GM10248 (cell line): Measurements from ENCODE around the gene IWS1.
"Not testable (repeated sequence)": the region's sequence is repeated elsewhere in the genome, so short reads cannot be mapped to it uniquely, and the experiment has no call there.

Source experiments
- CTCF ChIA-PET: fragments of 300-600 bp; sonication (Branson Sonifier 250); formaldehyde crosslinking; extraction: SDS; loops from one replicate; lab custom pipeline; 2021; ENCODE audit warnings: antibody characterized with exemption; lab: Yijun Ruan, JAX
- POLR2A ChIA-PET: fragments of 350-650 bp; sonication (Branson Sonifier 250); formaldehyde crosslinking; extraction: SDS; loops from one replicate; lab custom pipeline; 2020; ENCODE audit warnings: antibody characterized with exemption; lab: Yijun Ruan, JAX
- DNase-seq: peaks from one replicate; pipeline ENCODE4 v3.0.0; 2012; ENCODE audit errors: extremely low spot score
- TF ChIP-seq, protein P1 (sequence below): IDR thresholded peaks from 2 replicates; pipeline ENCODE4 v1.5.1; 2012; ENCODE audit warnings: mild to moderate bottlenecking, low read depth; ENCODE audit errors: extremely low read depth, missing control alignments, control extremely low read depth

IWS1 gene

GRCh38 chr2:127455566-127456493, 70.5 kb downstream of the IWS1 start:
- POLR2A ChIA-PET = no interaction called here
- no peak for DNase-seq
- TF ChIP-seq, protein P1, sequence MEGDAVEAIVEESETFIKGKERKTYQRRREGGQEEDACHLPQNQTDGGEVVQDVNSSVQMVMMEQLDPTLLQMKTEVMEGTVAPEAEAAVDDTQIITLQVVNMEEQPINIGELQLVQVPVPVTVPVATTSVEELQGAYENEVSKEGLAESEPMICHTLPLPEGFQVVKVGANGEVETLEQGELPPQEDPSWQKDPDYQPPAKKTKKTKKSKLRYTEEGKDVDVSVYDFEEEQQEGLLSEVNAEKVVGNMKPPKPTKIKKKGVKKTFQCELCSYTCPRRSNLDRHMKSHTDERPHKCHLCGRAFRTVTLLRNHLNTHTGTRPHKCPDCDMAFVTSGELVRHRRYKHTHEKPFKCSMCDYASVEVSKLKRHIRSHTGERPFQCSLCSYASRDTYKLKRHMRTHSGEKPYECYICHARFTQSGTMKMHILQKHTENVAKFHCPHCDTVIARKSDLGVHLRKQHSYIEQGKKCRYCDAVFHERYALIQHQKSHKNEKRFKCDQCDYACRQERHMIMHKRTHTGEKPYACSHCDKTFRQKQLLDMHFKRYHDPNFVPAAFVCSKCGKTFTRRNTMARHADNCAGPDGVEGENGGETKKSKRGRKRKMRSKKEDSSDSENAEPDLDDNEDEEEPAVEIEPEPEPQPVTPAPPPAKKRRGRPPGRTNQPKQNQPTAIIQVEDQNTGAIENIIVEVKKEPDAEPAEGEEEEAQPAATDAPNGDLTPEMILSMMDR = no peak
- CTCF ChIA-PET = interaction anchor here (1.2 to 1.3 kb wide), 2 partner anchors 11 to 85 kb away, joined by 4 read pairs; no protein-coding TSS in a partner anchor

DNA sequence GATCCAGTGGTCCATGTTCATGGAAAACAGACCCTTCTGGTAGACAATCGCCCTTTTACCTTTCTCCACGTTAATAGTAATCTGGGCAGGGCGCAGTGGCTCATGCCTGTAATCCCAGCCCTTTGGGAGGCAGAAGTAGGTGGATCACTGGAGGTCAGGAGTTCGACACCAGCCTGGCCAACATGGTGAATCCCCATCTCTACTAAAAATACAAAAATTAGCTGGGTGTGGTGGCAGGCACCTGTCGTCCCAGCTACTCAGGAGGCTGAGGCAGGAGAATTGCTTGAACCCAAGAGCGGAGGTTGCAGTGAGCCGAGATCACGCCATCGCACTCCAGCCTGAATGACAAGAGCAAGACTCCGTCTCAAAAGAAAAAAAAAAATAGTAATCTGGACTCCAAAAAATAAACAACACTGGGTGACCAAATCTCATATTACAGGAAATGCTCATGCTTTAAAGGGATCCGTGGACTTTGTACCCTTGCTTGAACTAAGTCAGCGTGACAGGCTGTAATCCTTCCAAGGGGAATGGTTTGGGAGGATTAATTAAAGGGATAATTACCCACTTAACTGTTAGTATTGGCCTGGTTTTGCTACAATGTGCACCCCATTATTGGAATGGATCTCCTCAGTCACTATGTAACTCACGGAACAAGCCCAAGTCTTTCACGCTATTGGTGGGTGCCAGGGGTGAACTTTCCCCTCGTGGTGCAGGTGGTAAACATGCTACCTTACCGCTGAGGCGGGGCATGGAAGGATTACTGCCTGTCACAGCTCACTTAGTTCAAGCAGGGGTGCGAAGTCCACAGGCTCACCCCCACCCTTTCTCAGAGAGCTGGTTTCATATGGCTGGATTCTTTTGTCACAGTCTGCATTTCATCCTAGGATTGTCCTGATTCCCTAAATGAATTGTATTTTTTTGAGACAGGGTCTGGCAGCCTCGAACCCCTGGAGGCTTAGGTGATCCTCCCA, 71.4 kb downstream of the IWS1 start:
- DNase-seq = no peak
- POLR2A ChIA-PET = no interaction called here
- TF ChIP-seq, protein P1 = no peak
- CTCF ChIA-PET = interaction anchor here (1.2 kb wide), 1 partner anchor 84 kb away, joined by 4 read pairs; no protein-coding TSS in a partner anchor

DNA sequence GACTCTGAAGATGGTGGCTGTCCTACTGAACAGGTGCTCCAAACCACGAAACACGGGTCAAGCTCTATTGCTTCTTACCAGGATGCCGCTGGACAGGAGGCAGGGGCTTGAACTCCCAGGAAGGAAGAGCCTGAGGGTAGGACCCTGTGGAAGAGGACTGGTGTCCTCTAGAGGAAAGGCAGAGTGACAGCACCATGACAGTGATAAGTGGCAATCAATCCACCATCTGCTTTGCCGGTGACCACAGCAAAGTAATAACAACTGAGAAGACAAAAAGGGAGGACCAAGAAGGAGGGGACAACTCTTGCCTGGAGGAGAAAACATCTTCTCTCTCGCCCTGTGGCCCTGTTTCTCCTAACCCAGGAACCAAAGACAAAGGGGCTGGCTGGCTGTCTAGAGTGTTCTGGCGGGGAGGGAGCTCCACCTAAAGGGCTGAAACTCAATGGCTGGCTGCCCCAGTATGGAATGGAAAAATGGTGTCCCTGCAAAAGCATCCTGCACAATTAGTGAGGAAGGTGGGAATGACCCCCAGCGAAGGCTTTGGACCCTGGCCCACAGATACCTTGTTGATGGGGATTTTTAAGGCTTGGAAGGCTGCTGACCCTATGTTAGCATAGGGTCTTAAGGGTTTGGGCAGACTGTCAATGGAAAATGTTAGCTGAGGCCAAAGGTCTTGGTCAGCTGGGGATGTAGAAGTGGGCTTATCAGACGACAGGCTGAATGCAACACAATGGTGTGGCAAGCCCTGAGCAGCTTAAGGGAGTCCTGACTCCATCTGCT, 72.7 kb downstream of the IWS1 start:
- no peak for DNase-seq
- TF ChIP-seq, protein P1 = peak; percentile 10
- CTCF ChIA-PET = interaction anchor here (0.9 to 1.6 kb wide), 4 partner anchors 10 to 29 kb away, joined by 3 to 6 read pairs (median 4); no protein-coding TSS in a partner anchor
- POLR2A ChIA-PET = no interaction called here

- ChIA-PET POLR2A (no interaction called here), CTCF (interaction anchor here (0.9 to 1.6 kb wide), 4 partner anchors 10 to 28 kb away, joined by 3 to 6 read pairs (median 4); no protein-coding TSS in a partner anchor)
- TF ChIP-seq, protein P1 = no peak
- no peak for DNase-seq
Measured at GRCh38 chr2:127453013-127453391, 73.3 kb downstream of the IWS1 start.

DNA sequence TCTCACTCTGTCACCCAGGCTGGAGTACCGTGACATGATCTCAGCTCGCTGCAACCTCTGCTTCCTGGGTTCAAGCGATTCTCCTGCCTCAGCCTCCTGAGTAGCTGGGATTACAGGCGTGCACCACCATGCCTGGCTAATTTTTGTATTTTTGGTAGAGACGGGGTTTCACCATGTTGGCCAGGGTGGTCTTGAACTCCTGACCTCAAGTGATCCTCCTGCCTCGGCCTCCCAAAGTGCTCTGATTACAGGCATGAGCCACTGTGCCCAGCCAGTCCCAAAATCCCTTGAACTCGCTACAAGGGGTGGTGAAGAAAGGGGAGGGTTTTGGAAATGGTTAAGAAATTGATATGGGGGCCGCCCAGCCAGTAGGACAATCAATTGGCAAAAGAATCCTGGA, 73.9 kb downstream of the IWS1 start:
- DNase-seq, POLR2A ChIA-PET: not testable (repeated sequence)
- CTCF ChIA-PET = interaction anchor here (1.5 to 1.8 kb wide), 4 partner anchors 11 to 255 kb away, joined by 4 to 6 read pairs (median 5); no protein-coding TSS in a partner anchor

DNA sequence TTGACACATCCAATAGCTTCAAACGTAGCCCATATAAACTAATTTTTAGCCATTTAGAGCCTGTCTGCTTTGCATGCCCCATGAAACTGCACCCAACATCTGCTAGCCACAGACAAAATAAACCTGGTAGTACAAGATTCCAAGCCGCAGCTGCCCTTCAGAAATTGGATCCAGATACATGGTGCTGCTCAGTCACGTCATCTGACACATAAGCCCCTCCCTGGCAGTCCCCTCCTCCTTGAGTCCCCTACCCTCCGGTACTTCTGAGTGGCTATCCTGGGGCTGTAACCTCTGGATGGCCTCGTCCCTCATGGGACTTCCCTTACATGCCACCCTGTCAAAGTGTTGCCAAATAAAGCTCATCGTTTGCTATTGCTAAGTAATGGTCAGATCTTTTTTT, 74.3 kb downstream of the IWS1 start:
- ChIA-PET CTCF (interaction anchor here (1.5 to 1.8 kb wide), 5 partner anchors 11 to 255 kb away, joined by 3 to 6 read pairs (median 5); no protein-coding TSS in a partner anchor), POLR2A (no interaction called here)
- DNase-seq = no peak
- TF ChIP-seq, protein P1 = no peak
